Tibial artery (tissue), 4 donors: ENCODE results near the gene IQCM.

Source experiments
- DNase-seq, 2 donors: peaks; one replicate each; pipeline ENCODE4 v3.0.0-alpha.2; 2019
- H3K27ac ChIP-seq, 2 donors: fragments of 200-600 bp; sonication (generic) in 1 of 2; 1 replicate in 1 of 2; 2 replicates in 1 of 2; pipeline ENCODE4 v1.5.1; 2018 to 2019; ENCODE audit warnings: mild to moderate bottlenecking in 1 of 2
- H3K27me3 ChIP-seq, 2 donors: fragments of 200-600 bp; sonication (generic) in 1 of 2; one replicate each; pipeline versions ENCODE4 v1.5.1 to v1.6.0; 2016 to 2019
- H3K36me3 ChIP-seq, 3 donors: fragments of 200-600 bp; sonication (generic) in 2 of 3; one replicate each; pipeline ENCODE4 v1.5.1; 2016 to 2019; ENCODE audit warnings: mild to moderate bottlenecking in 2 of 3
- H3K4me1 ChIP-seq, 4 donors: fragments of 200-600 bp; sonication (generic) in 2 of 4; 1 replicate in 3 of 4; 2 replicates in 1 of 4; pipeline ENCODE4 v1.5.1; 2016 to 2019
- H3K4me3 ChIP-seq, 2 donors: fragments of 200-600 bp; sonication (generic) in 1 of 2; 1 replicate in 1 of 2; 2 replicates in 1 of 2; pipeline ENCODE4 v1.5.1; 2018 to 2019; ENCODE audit warnings: mild to moderate bottlenecking in 2 of 2
- H3K9me3 ChIP-seq, 3 donors: fragments of 200-600 bp; sonication (generic) in 1 of 3; one replicate each; pipeline ENCODE4 v1.5.1; 2016 to 2019
- CTCF ChIP-seq, 2 experiments: fragments of 200-600 bp in 1 of 2; fragments of 450-650 bp in 1 of 2; IDR thresholded peaks; one replicate each; pipeline ENCODE4 v1.5.1; 2017 to 2019; ENCODE audit warnings: antibody characterized with exemption in 2 of 2, mild to moderate bottlenecking in 1 of 2, moderate library complexity in 1 of 2
- intact Hi-C: fragments of 100-400 bp; cut with DNase I; formaldehyde crosslinking; loops from one replicate; pipeline ENCODE4 v1.15.0; 2023; ENCODE audit warnings: low total_unique reads

IQCM gene

GRCh38 chr4:149815743-149816142 is at the start of gene IQCM:
IQCM (minus strand) TSS chr4:149815843; CDS start chr4:149742691, 73,152 bp downstream.
- H3K9me3 ChIP-seq = no peaks in the 10 kb centered on the region

GRCh38 chr4:149857446-149857845 is 41.8 kb upstream of the IQCM start:
- intact Hi-C loops = no loop called here
- no peak for TF ChIP-seq CTCF (IDR thresholded peaks at IDR 0.05)

More at GRCh38 chr4:149815743-149816142, at the start of gene IQCM:
- intact Hi-C loops = no loop called here
- H3K4me1 ChIP-seq = no peaks in the 10 kb centered on the region
- no peaks in the 10 kb centered on the region for H3K27me3 ChIP-seq
- H3K36me3 ChIP-seq = no peaks in the 10 kb centered on the region
- no peak within 1 kb of the TSS for H3K4me3 ChIP-seq
- no peak for DNase-seq
- no peak for TF ChIP-seq CTCF (IDR thresholded peaks at IDR 0.05)
- H3K27ac ChIP-seq = no peak within 1 kb of the TSS

GRCh38 chr4:149845743-149846142 is 30.1 kb upstream of the IQCM start:
- no peaks in the 10 kb centered on the region for H3K27me3 ChIP-seq
- H3K36me3 ChIP-seq = no peaks in the 10 kb centered on the region
- H3K4me3 ChIP-seq = no peak overlapping the region
- intact Hi-C loops = no loop called here
- H3K9me3 ChIP-seq = no peaks in the 10 kb centered on the region
- H3K27ac ChIP-seq = no peak overlapping the region
- DNase-seq = no peak
- H3K4me1 ChIP-seq = no peaks in the 10 kb centered on the region
- TF ChIP-seq CTCF (IDR thresholded peaks at IDR 0.05) = no peak

More at GRCh38 chr4:149857446-149857845, 41.8 kb upstream of the IQCM start:
- H3K27me3 ChIP-seq = no peaks in the 10 kb centered on the region
- no peak for DNase-seq
- H3K27ac ChIP-seq = no peak overlapping the region
- H3K4me1 ChIP-seq = no peaks in the 10 kb centered on the region
- H3K9me3 ChIP-seq = no peaks in the 10 kb centered on the region
- no peaks in the 10 kb centered on the region for H3K36me3 ChIP-seq
- H3K4me3 ChIP-seq = no peak overlapping the region

- TF ChIP-seq CTCF (IDR thresholded peaks at IDR 0.05) = no peak
Observed at GRCh38 chr4:149841686-149842085, 26.0 kb upstream of the IQCM start.

GRCh38 chr4:149838036-149838435 is 22.4 kb upstream of the IQCM start:
- DNase-seq = no peak
- intact Hi-C loops = no loop called here
- H3K36me3 ChIP-seq = no peaks in the 10 kb centered on the region
- no peak overlapping the region for H3K27ac ChIP-seq
- H3K9me3 ChIP-seq = no peaks in the 10 kb centered on the region
- no peaks in the 10 kb centered on the region for H3K27me3 ChIP-seq
- no peaks in the 10 kb centered on the region for H3K4me1 ChIP-seq
- no peak overlapping the region for H3K4me3 ChIP-seq
- no peak for TF ChIP-seq CTCF (IDR thresholded peaks at IDR 0.05)

More at GRCh38 chr4:149841686-149842085, 26.0 kb upstream of the IQCM start:
- Histone ChIP-seq H3K27me3 (no peaks in the 10 kb centered on the region), H3K27ac (no peak overlapping the region), H3K36me3 (no peaks in the 10 kb centered on the region), H3K4me3 (no peak overlapping the region), H3K4me1 (no peaks in the 10 kb centered on the region), H3K9me3 (no peaks in the 10 kb centered on the region)
- intact Hi-C loops = no loop called here
- DNase-seq = no peak

GRCh38 chr4:149836546-149836945 is 20.9 kb upstream of the IQCM start:
- Histone ChIP-seq H3K4me1 (no peaks in the 10 kb centered on the region), H3K27ac (no peak overlapping the region), H3K36me3 (no peaks in the 10 kb centered on the region), H3K27me3 (no peaks in the 10 kb centered on the region), H3K4me3 (no peak overlapping the region), H3K9me3 (no peaks in the 10 kb centered on the region)
- no peak for TF ChIP-seq CTCF (IDR thresholded peaks at IDR 0.05)
- intact Hi-C loops = no loop called here
- DNase-seq = no peak
